ENCODE measurements around the gene PTGFRN. TPM values are rescaled to one million over a fixed set of nuclear protein-coding genes. Genes with fewer than 3 reads are reported as not detected.

PTGFRN gene
- total RNA-seq, 1 donor from 2014 or later: 48.1 TPM

GRCh38 chr1:116941670-116942069 is 32.0 kb downstream of the PTGFRN start:
- no peak for DNase-seq (ENCODE audit: low read depth)

GRCh38 chr1:116942344-116942743 is 32.6 kb downstream of the PTGFRN start:
- DNase-seq (ENCODE audit: low read depth): no peak

- no peak for DNase-seq (ENCODE audit: low read depth)
Measured at GRCh38 chr1:116943438-116943837, 33.7 kb downstream of the PTGFRN start.

GRCh38 chr1:116944613-116945012 is 34.9 kb downstream of the PTGFRN start:
- no peak for DNase-seq (ENCODE audit: low read depth)

- DNase-seq (ENCODE audit: low read depth): no peak
Measured at GRCh38 chr1:116945421-116945820, 35.7 kb downstream of the PTGFRN start.

GRCh38 chr1:116945996-116946395 is 36.3 kb downstream of the PTGFRN start:
- DNase-seq (ENCODE audit: low read depth): no peak

- DNase-seq (ENCODE audit: low read depth): no peak
Measured at GRCh38 chr1:116947092-116947860, 37.6 kb downstream of the PTGFRN start.

- DNase-seq (ENCODE audit: low read depth): no peak
Measured at GRCh38 chr1:116948046-116948445, 38.3 kb downstream of the PTGFRN start.

- no peak for DNase-seq (ENCODE audit: low read depth)
Measured at GRCh38 chr1:116948642-116949041, 38.9 kb downstream of the PTGFRN start.

- DNase-seq (ENCODE audit: low read depth): no peak
Measured at GRCh38 chr1:116949213-116949985, 39.7 kb downstream of the PTGFRN start.

- DNase-seq (ENCODE audit: low read depth): no peak
Measured at GRCh38 chr1:116950517-116951199, 40.9 kb downstream of the PTGFRN start.

GRCh38 chr1:116951200-116951935 is 41.7 kb downstream of the PTGFRN start:
- DNase-seq (ENCODE audit: low read depth): peak; percentile 96

GRCh38 chr1:116952738-116953275 is 43.1 kb downstream of the PTGFRN start:
- no peak for DNase-seq (ENCODE audit: low read depth)

GRCh38 chr1:116954440-116954839 is 44.7 kb downstream of the PTGFRN start:
- DNase-seq (ENCODE audit: low read depth): peak; percentile 82

GRCh38 chr1:116956378-116956777 is 46.7 kb downstream of the PTGFRN start:
- DNase-seq (ENCODE audit: low read depth): no peak

- no peak for DNase-seq (ENCODE audit: low read depth)
Measured at GRCh38 chr1:116957646-116958045, 47.9 kb downstream of the PTGFRN start.

GRCh38 chr1:116958110-116958509 is 48.4 kb downstream of the PTGFRN start:
- DNase-seq (ENCODE audit: low read depth): no peak

GRCh38 chr1:116958977-116959376 is 49.3 kb downstream of the PTGFRN start:
- DNase-seq (ENCODE audit: low read depth): no peak

GRCh38 chr1:116961606-116962005 is 51.9 kb downstream of the PTGFRN start:
- no peak for DNase-seq (ENCODE audit: low read depth)

GRCh38 chr1:116962987-116963639 is 53.4 kb downstream of the PTGFRN start:
- peak; percentile 53 for DNase-seq (ENCODE audit: low read depth)
